Endothelial cell (in vitro differentiated cells): ENCODE data around the gene TFCP2. TPM values are rescaled to one million over a fixed set of nuclear protein-coding genes. Genes with fewer than 3 reads are reported as not detected.

ENCODE experiments used
- DNase-seq: peaks from one replicate; pipeline ENCODE4 v3.0.0; 2021; ENCODE audit warnings: low spot score
- H3K27ac Mint-ChIP-seq: one replicate; pipeline ENCODE4 v1.8.0; 2021; ENCODE audit warnings: mixed read lengths, inconsistent platforms; ENCODE audit not compliant: unreplicated experiment
- H3K27me3 Mint-ChIP-seq: one replicate; pipeline ENCODE4 v1.8.0; 2021; ENCODE audit warnings: mild to moderate bottlenecking, moderate library complexity, mixed read lengths, inconsistent platforms; ENCODE audit not compliant: unreplicated experiment
- H3K36me3 Mint-ChIP-seq: one replicate; pipeline ENCODE4 v1.8.0; 2021; ENCODE audit warnings: mild to moderate bottlenecking, low read depth, mixed read lengths, inconsistent platforms; ENCODE audit not compliant: unreplicated experiment
- H3K4me1 Mint-ChIP-seq: one replicate; pipeline ENCODE4 v1.8.0; 2021; ENCODE audit warnings: mild to moderate bottlenecking, mixed read lengths, inconsistent platforms; ENCODE audit not compliant: unreplicated experiment
- H3K4me3 Mint-ChIP-seq: one replicate; pipeline ENCODE4 v1.8.0; 2021; ENCODE audit warnings: mild to moderate bottlenecking, mixed read lengths, inconsistent platforms; ENCODE audit not compliant: unreplicated experiment
- H3K9me3 Mint-ChIP-seq: one replicate; pipeline ENCODE4 v1.8.0; 2021; ENCODE audit warnings: mixed read lengths, inconsistent platforms; ENCODE audit not compliant: unreplicated experiment
- total RNA-seq: library from RNA; stranded (reverse); fragmentation: NEBNext Ultra II Directional; extraction: Animal tissue kit (Norgen Biotek cat#: 25700); gene quantifications from one replicate; pipeline ENCODE4 v1.2.1, GENCODE V29; 2021; ENCODE audit not compliant: unreplicated experiment
- TF ChIP-seq, protein P1 (sequence below): fragments of 200-600 bp; sonication (generic); IDR thresholded peaks from one replicate; pipeline ENCODE4 v1.5.0; 2021; ENCODE audit warnings: antibody characterized with exemption; ENCODE audit not compliant: unreplicated experiment

Gene TFCP2
- total RNA-seq, 1 donor from 2014 or later: 29.5 TPM

DNA sequence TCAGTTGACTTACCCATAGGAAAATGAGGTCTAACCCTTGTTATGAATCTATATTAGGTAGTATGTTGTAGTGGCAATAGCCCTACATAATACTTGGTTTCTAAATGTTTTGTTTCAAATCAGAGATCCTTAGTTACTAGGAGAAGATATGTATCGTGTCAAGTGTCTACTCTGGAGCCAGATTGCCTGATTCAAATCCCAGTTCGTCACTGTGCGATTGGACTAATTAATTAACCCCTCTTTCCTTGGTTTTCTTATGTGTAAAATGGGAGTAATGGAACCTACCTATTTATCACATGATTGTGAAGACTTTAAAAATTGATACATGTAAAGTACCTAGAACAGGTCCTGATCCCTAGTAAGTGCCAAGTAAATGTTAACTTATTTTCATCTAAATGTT lies 123.4 kb downstream of the TFCP2 start:
- Mint-ChIP-seq H3K36me3 (peaks cover 8% of the 10 kb centered on the region), H3K9me3 (peaks cover 5% of the 10 kb centered on the region), H3K4me1 (peaks cover 12% of the 10 kb centered on the region), H3K27me3 (peaks cover 1% of the 10 kb centered on the region), H3K4me3 (no peak overlapping the region), H3K27ac (no peak overlapping the region)
- TF ChIP-seq, protein P1, sequence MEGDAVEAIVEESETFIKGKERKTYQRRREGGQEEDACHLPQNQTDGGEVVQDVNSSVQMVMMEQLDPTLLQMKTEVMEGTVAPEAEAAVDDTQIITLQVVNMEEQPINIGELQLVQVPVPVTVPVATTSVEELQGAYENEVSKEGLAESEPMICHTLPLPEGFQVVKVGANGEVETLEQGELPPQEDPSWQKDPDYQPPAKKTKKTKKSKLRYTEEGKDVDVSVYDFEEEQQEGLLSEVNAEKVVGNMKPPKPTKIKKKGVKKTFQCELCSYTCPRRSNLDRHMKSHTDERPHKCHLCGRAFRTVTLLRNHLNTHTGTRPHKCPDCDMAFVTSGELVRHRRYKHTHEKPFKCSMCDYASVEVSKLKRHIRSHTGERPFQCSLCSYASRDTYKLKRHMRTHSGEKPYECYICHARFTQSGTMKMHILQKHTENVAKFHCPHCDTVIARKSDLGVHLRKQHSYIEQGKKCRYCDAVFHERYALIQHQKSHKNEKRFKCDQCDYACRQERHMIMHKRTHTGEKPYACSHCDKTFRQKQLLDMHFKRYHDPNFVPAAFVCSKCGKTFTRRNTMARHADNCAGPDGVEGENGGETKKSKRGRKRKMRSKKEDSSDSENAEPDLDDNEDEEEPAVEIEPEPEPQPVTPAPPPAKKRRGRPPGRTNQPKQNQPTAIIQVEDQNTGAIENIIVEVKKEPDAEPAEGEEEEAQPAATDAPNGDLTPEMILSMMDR: no peak
- DNase-seq: no peak

DNA sequence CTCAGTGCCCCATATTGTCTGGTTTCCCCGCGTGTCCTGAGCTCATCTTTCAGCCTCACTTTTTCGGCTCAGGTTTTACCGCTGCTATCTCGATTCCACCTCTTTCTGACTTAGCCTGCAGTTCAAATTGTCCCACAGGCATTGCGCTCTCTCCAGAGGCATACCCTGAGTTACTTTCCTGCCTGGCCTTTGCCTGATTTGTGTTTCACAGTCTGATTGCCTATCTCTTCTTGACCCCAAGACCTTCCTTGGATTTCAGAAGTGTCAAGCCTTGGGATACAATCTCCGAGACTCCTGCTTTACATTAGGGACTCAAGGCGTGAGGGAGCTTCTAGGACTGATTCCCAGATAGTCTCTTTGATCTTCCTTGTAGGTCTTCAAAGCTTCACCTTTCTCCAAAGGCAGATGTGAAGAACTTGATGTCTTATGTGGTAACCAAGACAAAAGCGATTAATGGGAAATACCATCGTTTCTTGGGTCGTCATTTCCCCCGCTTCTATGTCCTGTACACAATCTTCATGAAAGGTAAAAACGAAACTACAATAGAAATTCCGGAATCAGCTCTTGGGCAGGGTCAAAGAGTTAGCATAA lies 124.2 kb downstream of the TFCP2 start:
- Mint-ChIP-seq H3K27ac (peak overlapping the region; percentile 79), H3K4me3 (peak overlapping the region; percentile 97), H3K9me3 (peaks cover 5% of the 10 kb centered on the region), H3K4me1 (peaks cover 12% of the 10 kb centered on the region), H3K36me3 (peaks cover 8% of the 10 kb centered on the region), H3K27me3 (peaks cover 1% of the 10 kb centered on the region)
- TF ChIP-seq, protein P1: no peak
- DNase-seq: no peak

DNA sequence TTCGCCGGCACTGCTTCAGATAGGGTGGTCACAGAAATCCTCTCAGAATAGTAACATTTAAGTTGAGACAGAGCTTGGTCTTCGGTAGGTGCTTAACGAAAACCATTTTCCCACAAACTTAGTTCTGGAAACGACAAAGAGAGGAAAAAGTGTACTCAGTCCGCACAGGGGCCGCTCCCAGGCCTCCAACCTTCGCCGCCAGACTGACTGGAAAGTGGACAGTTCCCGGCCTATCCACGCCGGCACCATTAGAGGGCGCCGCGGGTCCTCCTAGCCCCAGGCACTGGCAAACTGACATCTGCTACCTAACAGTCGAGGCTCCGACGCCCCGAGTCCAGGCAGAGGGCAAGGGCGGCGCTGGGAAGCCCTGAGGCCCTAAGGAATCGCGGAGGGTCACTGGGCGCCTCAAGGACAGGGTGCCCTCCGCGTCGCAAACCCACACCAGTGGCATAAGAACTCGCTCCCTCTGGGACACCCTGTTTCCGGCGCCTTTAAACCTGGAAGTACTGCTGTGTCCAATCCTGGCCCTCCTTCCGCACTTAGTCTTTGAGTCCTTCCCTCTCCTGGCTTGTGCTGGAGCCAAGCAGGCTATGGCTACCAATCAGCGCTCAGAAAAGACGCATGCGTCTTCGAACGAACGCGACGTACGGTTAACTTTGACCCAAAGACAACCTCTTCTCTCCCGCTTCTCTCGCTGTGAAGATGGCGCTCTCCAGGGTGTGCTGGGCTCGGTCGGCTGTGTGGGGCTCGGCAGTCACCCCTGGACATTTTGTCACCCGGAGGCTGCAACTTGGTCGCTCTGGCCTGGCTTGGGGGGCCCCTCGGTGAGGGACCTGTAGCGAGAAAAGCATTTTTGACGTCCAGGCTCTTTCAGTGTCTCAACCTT lies 125.0 kb downstream of the TFCP2 start, which contains the start of gene LETMD1:
TSS of gene LETMD1 (plus strand) at position 673 of the 886 bp plus-strand sequence. CDS start at position 703, 30 bp downstream.
- Mint-ChIP-seq H3K4me3 (peak within 1 kb of the TSS; percentile 97), H3K27me3 (peaks cover 1% of the 10 kb centered on the region), H3K4me1 (peaks cover 12% of the 10 kb centered on the region), H3K36me3 (peaks cover 8% of the 10 kb centered on the region), H3K27ac (peak within 1 kb of the TSS; percentile 79), H3K9me3 (peaks cover 5% of the 10 kb centered on the region)
- TF ChIP-seq, protein P1: peak; percentile 66
- DNase-seq: peak; percentile 95

Other genes with a start within 250 kb of the TFCP2 start
- gene HIGD1C, start 220.6 kb downstream of the TFCP2 start, total RNA-seq: not detected
- 47.3 TPM for gene SLC11A2, start 146.8 kb downstream of the TFCP2 start, total RNA-seq
- 32.8 TPM for gene LETMD1, start 124.8 kb downstream of the TFCP2 start, total RNA-seq
- gene CSRNP2, start 89.5 kb downstream of the TFCP2 start, total RNA-seq: 112 TPM
- gene POU6F1, start 44.9 kb upstream of the TFCP2 start, total RNA-seq: 10.8 TPM
- gene DAZAP2, start 65.7 kb upstream of the TFCP2 start, total RNA-seq: 28.1 TPM
- gene SMAGP, start 97.3 kb upstream of the TFCP2 start, total RNA-seq: 167 TPM
- gene BIN2, start 151.0 kb upstream of the TFCP2 start, total RNA-seq: not detected
- gene CELA1, start 173.5 kb upstream of the TFCP2 start, total RNA-seq: not detected
- 12.5 TPM for gene GALNT6, start 218.3 kb upstream of the TFCP2 start, total RNA-seq